NCI-H510A treated with DMSO at 0.1 percent for 48 hours (cell line): ENCODE results near the gene RAD51AP2.
A peak's percentile ranks its signal among the peaks of the same experiment; 100 is the strongest.
"Not testable (repeated sequence)": the region's sequence is repeated elsewhere in the genome, so short reads cannot be mapped to it uniquely, and the experiment has no call there.

ENCODE experiments used
- DNase-seq: peaks from one replicate; lab custom pipeline; 2025; lab: John Stamatoyannopoulos, UW

RAD51AP2 gene

GRCh38 chr2:17538022-17538843 lies 20.0 kb upstream of the RAD51AP2 start:
- peak; percentile 66 for DNase-seq

- no peak for DNase-seq
These were observed 18.2 kb upstream of the RAD51AP2 start for GRCh38 chr2:17536416-17536815.

DNA sequence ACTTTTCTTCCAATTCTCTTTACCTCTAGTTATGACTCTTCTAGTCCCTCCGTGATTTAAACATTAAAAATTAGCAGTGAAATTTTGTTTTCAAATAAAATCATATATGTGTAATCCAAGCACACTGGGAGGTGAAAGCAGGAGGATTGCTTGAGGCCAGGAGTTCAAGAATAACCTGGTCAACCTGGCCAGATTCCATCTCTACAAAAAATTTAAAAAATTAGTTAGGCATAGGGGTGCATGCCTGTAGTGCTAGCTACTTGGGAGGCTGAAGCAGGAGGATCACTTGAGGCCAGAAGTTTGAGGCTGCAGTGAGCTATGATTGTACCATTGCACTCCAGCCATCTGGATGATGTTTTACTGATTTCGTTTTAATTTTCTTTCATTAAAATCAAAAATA lies 15.3 kb upstream of the RAD51AP2 start:
- no peak for DNase-seq

DNA sequence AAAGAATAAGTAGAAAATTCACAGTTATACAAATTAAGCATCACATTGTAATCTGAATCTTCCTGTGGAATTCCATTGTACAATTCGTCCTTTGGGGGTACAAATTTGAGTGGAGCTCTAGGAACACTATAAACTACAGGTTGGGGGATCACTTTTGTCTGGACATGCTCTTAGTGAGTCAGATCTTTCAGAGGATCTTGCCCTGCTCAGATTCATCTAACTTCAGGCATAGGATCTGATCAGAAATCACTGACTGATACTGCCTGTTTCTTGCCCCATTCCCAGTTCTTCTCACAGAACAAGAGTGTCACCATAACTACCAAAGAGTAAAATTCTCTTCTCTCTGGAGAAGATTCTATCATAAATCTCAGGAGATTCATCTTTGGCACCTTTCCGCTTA lies 11.5 kb upstream of the RAD51AP2 start:
- no peak for DNase-seq

- DNase-seq, result no peak
These were observed 4.1 kb upstream of the RAD51AP2 start for GRCh38 chr2:17522303-17522702.

DNA sequence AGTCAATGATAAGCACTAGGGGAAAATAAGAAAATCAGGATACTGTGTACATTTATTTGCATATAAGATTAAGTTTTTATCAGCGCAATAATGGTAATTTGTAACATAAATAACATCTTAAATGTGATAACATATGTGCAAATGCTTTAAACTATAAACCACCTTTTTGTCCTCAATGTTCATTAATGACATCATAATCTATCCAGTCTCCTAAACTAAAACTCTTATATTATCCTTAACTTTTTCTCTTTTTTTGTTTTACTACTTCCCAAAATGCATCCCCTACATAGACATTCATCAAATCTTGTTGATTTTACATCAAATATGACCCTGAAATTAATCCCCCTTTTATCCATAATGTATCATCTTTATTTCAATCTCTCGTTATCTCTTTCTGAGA lies 3.4 kb upstream of the RAD51AP2 start:
- no peak for DNase-seq

DNA sequence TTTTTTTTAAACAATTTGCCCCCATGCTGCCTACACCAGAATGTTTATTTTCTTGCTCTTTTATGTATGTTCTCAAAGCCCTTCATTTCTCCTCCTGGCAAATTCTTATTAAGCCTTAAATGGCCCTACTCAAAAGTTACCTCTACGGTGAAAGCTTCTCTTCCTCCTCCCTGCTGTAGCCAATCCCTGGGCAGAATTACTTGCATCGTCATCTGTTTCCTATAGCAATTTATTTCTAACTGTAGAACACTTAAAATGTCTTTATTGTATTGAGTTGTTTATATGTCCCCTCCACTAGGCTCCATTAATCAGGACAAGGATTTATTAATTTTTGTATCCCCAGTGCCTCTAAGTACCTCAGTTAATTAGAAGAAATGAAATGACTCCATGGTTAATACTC lies 2.5 kb upstream of the RAD51AP2 start:
- no peak for DNase-seq

DNA sequence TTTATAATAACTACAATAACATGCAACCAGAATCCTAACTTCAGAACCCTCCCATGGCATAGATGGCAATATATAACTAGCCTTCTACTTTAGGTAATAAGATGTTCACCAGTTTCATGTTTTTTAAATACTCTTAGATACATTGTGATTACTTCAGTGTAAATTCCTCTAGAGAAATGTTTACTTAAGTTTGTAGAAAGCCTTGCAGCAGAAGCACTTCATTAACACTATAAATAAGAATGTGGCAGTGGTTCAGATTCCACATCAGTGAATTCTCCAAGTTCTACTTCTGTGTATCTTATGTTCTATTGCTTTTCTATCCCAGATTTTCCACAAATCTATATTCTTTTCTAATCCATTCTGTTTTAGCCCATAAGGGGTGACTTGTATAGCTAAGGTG lies 1.2 kb upstream of the RAD51AP2 start:
- no peak for DNase-seq

DNA sequence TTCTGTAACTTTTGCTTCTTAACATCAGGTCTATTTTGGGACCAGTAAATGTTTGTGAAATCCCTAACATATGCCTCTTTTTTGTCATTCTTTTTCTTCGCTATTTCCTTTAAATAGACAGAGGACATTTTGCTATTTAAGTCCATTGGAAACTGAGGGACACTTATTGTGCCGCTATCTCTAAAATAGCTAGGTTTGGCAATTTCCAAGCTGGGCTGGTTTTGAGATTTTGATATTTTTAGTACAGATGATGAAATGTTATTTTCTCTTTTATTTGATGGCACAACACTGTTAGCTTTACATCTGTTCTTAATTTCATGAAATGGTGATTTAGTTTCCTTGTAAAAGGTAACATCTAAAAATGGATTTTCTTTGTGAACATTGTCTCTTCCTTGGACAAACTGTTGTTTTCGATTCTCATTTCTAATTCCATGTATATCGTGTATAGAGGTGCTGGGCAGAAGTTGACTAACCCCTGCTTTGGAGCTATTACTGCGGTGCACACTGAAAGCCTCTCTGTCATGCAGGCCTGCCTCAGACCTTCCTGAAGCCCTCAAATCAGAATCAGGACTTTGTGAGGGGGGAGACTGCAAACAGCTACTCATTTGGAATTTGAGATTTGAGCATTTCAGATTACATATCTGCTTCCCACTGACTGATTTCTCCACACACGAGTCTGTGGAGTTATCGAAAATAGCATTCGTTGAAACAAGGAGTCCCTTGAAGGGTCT lies 594 bp downstream of the RAD51AP2 start:
- DNase-seq, result no peak

DNA sequence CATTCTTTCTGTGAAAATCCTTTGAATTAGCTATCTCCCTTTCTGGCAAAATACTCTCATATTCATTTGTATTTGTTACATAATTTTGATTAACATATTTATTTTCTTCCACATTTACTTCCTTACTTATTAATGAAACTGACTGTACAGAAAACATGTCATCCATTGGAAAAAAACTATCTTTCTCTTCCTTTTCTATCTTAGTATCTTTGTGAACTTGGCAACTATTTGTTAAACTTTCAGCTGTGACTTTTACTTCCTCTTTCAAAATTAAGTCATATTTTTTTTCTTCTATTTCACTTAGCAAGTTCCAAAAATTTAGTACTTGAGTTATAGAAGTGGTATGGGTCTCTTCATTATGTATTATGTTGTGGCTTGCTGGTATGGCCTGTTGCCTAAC lies 2.6 kb downstream of the RAD51AP2 start:
- DNase-seq, result no peak

- no peak for DNase-seq
These were observed 11.3 kb downstream of the RAD51AP2 start for GRCh38 chr2:17506736-17507616.

GRCh38 chr2:17497718-17498117 lies 20.5 kb downstream of the RAD51AP2 start:
- no peak for DNase-seq

DNA sequence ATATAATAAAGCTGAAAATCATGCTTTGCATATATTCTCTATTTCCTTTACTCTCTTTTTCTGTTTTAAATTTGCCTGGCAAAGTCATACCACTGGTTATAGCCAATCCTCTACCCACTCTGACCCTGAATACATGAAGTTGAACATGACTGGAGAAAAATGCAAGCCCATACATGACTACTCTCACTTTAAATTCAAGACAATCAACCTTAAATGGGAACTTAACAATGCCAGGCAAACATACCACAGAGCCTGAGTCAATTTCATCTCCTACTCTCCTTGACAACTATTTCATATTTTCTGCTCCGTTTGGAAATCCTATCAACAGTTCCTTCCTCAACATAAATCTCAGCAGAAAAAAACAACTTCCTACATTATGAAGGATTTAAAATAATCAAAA lies 22.6 kb downstream of the RAD51AP2 start:
- no peak for DNase-seq

DNA sequence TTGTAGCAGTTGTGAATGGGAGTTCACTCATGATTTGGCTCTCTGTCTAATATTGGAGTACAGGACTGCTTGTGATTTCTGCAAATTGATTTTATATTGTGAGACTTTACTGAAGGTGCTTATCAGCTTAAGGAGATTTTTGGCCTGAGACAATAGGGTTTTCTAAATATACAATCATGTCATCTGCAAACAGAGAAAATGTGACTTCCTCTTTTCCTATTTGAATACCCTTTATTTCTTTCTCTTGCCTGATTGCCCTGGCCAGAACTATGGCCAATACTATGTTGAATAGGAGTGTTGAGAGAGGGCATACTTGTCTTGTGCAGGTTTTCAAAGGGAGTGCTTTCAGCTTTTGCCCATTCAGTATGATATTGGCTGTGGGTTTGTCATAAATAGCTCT lies 28.1 kb downstream of the RAD51AP2 start:
- not testable (repeated sequence) for DNase-seq

DNA sequence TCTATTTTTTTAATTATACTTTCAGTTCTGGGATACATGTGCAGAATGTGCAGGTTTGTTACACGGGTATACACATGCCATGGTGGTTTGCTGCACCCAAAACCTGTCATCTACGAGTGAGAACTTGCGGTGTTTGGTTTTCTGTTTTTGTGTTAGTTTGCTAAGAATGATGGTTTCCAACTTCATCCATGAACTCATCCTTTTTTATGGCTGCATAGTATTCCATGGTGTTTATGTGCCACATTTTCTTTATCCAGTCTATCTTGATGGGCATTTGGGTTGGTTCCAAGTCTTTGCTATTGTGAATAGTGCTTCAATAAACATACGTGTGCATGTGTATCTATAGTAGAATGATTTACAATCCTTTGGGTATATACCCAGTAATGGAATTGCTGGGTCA lies 29.6 kb downstream of the RAD51AP2 start:
- DNase-seq, result not testable (repeated sequence)

DNA sequence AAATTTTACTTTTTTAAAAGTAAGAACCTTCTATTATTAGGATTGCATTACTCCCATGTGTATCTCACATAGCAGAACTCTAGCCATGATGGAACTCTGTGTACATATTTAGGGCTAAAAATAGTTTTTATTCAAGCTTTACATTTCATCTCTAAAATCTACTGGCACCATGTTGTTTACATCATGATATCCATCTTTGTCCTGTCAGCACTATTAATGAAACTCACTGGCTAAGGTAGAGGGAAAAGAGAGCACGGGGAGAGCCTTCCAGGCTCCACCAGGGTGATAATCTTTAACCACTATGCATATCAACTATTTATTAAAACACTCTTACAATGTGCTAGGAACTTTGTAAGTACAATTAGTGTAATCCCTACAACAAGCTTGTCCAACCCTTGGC lies 34.7 kb downstream of the RAD51AP2 start:
- no peak for DNase-seq

DNA sequence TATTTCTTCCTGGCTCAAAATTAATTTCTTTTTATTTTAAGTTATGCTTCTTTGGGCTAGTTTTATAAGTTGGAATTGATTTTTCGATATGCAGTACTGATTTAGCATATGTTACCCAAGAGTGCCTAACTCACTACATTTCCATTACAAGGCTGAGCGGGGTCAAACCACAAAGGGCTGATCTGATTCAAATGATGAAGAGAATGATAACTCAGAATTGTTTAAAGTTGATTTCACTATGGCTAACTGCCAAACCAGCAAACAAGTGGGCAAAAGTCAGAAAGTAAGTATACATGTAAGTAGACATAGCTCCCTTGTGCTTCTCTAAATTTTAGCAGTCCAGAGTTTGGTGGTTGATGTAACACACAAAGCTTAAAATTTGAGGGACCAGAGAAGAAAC lies 35.6 kb downstream of the RAD51AP2 start:
- DNase-seq, result no peak

- no peak for DNase-seq
These were observed 38.4 kb downstream of the RAD51AP2 start for GRCh38 chr2:17479875-17480274.

- DNase-seq, result no peak
These were observed 41.4 kb downstream of the RAD51AP2 start for GRCh38 chr2:17476830-17477229.

- DNase-seq, result no peak
These were observed 42.2 kb downstream of the RAD51AP2 start for GRCh38 chr2:17476064-17476463.

DNA sequence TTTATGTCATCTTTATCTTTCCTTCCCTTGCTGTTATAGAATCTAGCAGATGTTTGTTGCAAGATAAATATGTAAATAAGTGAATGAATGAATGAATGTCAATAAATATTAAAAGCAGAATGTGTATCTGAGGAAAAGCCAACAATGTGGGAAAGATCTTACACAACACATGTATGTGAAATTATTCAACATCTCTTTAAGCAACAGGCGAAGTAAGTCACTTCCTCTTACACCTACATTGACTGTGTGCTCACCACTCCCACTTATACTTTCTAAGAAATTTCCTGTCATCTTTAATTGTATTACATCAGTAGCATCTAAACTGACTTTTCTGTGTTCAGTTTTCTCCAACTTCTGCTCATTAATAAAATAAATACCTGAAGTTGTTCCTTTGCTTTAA lies 43.0 kb downstream of the RAD51AP2 start:
- DNase-seq, result no peak

GRCh38 chr2:17471979-17472378 lies 46.3 kb downstream of the RAD51AP2 start:
- no peak for DNase-seq
